Activated T-cell treated with anti-CD3 and anti-CD28 coated beads, Interleukin-2, amount 50 U/mL, for 24 hours (primary cell): ENCODE data around the gene TNFAIP8L1.

Experiments
- DNase-seq: peaks from one replicate; pipeline ENCODE4 v3.0.0-alpha.2; 2020
- H3K27ac Mint-ChIP-seq: 2 replicates; pipeline ENCODE4 v1.8.0; 2020; ENCODE audit warnings: mild to moderate bottlenecking, mixed read lengths
- H3K27me3 Mint-ChIP-seq: 2 replicates; pipeline ENCODE4 v1.8.0; 2020; ENCODE audit warnings: mixed read lengths
- H3K36me3 Mint-ChIP-seq: 2 replicates; pipeline ENCODE4 v1.8.0; 2020; ENCODE audit warnings: low read depth, mixed read lengths
- H3K4me1 Mint-ChIP-seq: 2 replicates; pipeline ENCODE4 v1.8.0; 2020; ENCODE audit warnings: low read depth, mixed read lengths
- H3K4me3 Mint-ChIP-seq: 2 replicates; pipeline ENCODE4 v1.8.0; 2020; ENCODE audit warnings: mild to moderate bottlenecking, moderate library complexity, mixed read lengths
- H3K9me3 Mint-ChIP-seq: 2 replicates; pipeline ENCODE4 v1.8.0; 2020; ENCODE audit warnings: mixed read lengths

Gene TNFAIP8L1

GRCh38 chr19:4600893-4601292 lies 38.4 kb upstream of the TNFAIP8L1 start:
- DNase-seq, result no peak
- peaks cover 49% of the 10 kb centered on the region for H3K27me3 Mint-ChIP-seq
- no peaks in the 10 kb centered on the region for H3K36me3 Mint-ChIP-seq
- no peaks in the 10 kb centered on the region for H3K9me3 Mint-ChIP-seq
- H3K27ac Mint-ChIP-seq, result no peak overlapping the region
- H3K4me1 Mint-ChIP-seq, result peaks cover 8% of the 10 kb centered on the region
- H3K4me3 Mint-ChIP-seq, result no peak overlapping the region

GRCh38 chr19:4602173-4602788 lies 37.0 kb upstream of the TNFAIP8L1 start:
- no peak for DNase-seq
- Mint-ChIP-seq H3K27ac (no peak overlapping the region), H3K9me3 (no peaks in the 10 kb centered on the region), H3K4me3 (no peak overlapping the region), H3K27me3 (peaks cover 48% of the 10 kb centered on the region), H3K36me3 (no peaks in the 10 kb centered on the region), H3K4me1 (peaks cover 7% of the 10 kb centered on the region)

- Mint-ChIP-seq H3K36me3 (no peaks in the 10 kb centered on the region), H3K9me3 (no peaks in the 10 kb centered on the region)
Measured at GRCh38 chr19:4602915-4603314, 36.4 kb upstream of the TNFAIP8L1 start.

GRCh38 chr19:4604912-4605311 lies 34.4 kb upstream of the TNFAIP8L1 start:
- H3K27me3 Mint-ChIP-seq, result peaks cover 40% of the 10 kb centered on the region
- no peaks in the 10 kb centered on the region for H3K9me3 Mint-ChIP-seq
- DNase-seq, result no peak
- H3K4me3 Mint-ChIP-seq, result no peak overlapping the region
- H3K36me3 Mint-ChIP-seq, result no peaks in the 10 kb centered on the region
- no peaks in the 10 kb centered on the region for H3K4me1 Mint-ChIP-seq
- H3K27ac Mint-ChIP-seq, result no peak overlapping the region

More at GRCh38 chr19:4602915-4603314, 36.4 kb upstream of the TNFAIP8L1 start:
- DNase-seq, result no peak
- Mint-ChIP-seq H3K27me3 (peaks cover 49% of the 10 kb centered on the region), H3K4me1 (peaks cover 4% of the 10 kb centered on the region), H3K27ac (no peak overlapping the region), H3K4me3 (no peak overlapping the region)

- DNase-seq, result no peak
- no peaks in the 10 kb centered on the region for H3K4me1 Mint-ChIP-seq
- no peak overlapping the region for H3K27ac Mint-ChIP-seq
- peaks cover 40% of the 10 kb centered on the region for H3K27me3 Mint-ChIP-seq
- no peaks in the 10 kb centered on the region for H3K36me3 Mint-ChIP-seq
- no peaks in the 10 kb centered on the region for H3K9me3 Mint-ChIP-seq
- H3K4me3 Mint-ChIP-seq, result no peak overlapping the region
Measured at GRCh38 chr19:4606181-4606580, 33.1 kb upstream of the TNFAIP8L1 start.

GRCh38 chr19:4606921-4607678 lies 32.2 kb upstream of the TNFAIP8L1 start:
- Mint-ChIP-seq H3K27me3 (peaks cover 36% of the 10 kb centered on the region), H3K36me3 (no peaks in the 10 kb centered on the region), H3K4me1 (no peaks in the 10 kb centered on the region), H3K27ac (no peak overlapping the region), H3K9me3 (no peaks in the 10 kb centered on the region), H3K4me3 (no peak overlapping the region)
- DNase-seq, result no peak

- no peaks in the 10 kb centered on the region for H3K4me1 Mint-ChIP-seq
- H3K4me3 Mint-ChIP-seq, result no peak overlapping the region
- peaks cover 33% of the 10 kb centered on the region for H3K27me3 Mint-ChIP-seq
- no peak for DNase-seq
- H3K27ac Mint-ChIP-seq, result no peak overlapping the region
- no peaks in the 10 kb centered on the region for H3K9me3 Mint-ChIP-seq
- H3K36me3 Mint-ChIP-seq, result no peaks in the 10 kb centered on the region
Measured at GRCh38 chr19:4609878-4610511, 29.3 kb upstream of the TNFAIP8L1 start.

- Mint-ChIP-seq H3K27me3 (peaks cover 20% of the 10 kb centered on the region), H3K4me3 (no peak overlapping the region), H3K9me3 (no peaks in the 10 kb centered on the region), H3K36me3 (no peaks in the 10 kb centered on the region), H3K4me1 (no peaks in the 10 kb centered on the region), H3K27ac (no peak overlapping the region)
- DNase-seq, result no peak
Measured at GRCh38 chr19:4613254-4613751, 26.0 kb upstream of the TNFAIP8L1 start.

- H3K9me3 Mint-ChIP-seq, result no peaks in the 10 kb centered on the region
- H3K4me3 Mint-ChIP-seq, result no peak overlapping the region
- H3K27ac Mint-ChIP-seq, result no peak overlapping the region
- no peaks in the 10 kb centered on the region for H3K4me1 Mint-ChIP-seq
- H3K27me3 Mint-ChIP-seq, result peaks cover 12% of the 10 kb centered on the region
- H3K36me3 Mint-ChIP-seq, result no peaks in the 10 kb centered on the region
- no peak for DNase-seq
Measured at GRCh38 chr19:4618019-4618418, 21.3 kb upstream of the TNFAIP8L1 start.

- no peak overlapping the region for H3K4me3 Mint-ChIP-seq
- no peaks in the 10 kb centered on the region for H3K36me3 Mint-ChIP-seq
- H3K4me1 Mint-ChIP-seq, result no peaks in the 10 kb centered on the region
- no peak overlapping the region for H3K27ac Mint-ChIP-seq
- peaks cover 15% of the 10 kb centered on the region for H3K27me3 Mint-ChIP-seq
- no peak for DNase-seq
- no peaks in the 10 kb centered on the region for H3K9me3 Mint-ChIP-seq
Measured at GRCh38 chr19:4619668-4620294, 19.5 kb upstream of the TNFAIP8L1 start.

- no peak for DNase-seq
- no peak overlapping the region for H3K27ac Mint-ChIP-seq
- no peaks in the 10 kb centered on the region for H3K36me3 Mint-ChIP-seq
- H3K27me3 Mint-ChIP-seq, result peaks cover 15% of the 10 kb centered on the region
- no peak overlapping the region for H3K4me3 Mint-ChIP-seq
- no peaks in the 10 kb centered on the region for H3K9me3 Mint-ChIP-seq
- H3K4me1 Mint-ChIP-seq, result no peaks in the 10 kb centered on the region
Measured at GRCh38 chr19:4620675-4621074, 18.6 kb upstream of the TNFAIP8L1 start.

GRCh38 chr19:4622695-4623421 lies 16.5 kb upstream of the TNFAIP8L1 start:
- Mint-ChIP-seq H3K27ac (no peak overlapping the region), H3K4me1 (no peaks in the 10 kb centered on the region), H3K9me3 (no peaks in the 10 kb centered on the region), H3K4me3 (no peak overlapping the region), H3K36me3 (no peaks in the 10 kb centered on the region), H3K27me3 (peaks cover 11% of the 10 kb centered on the region)
- no peak for DNase-seq

GRCh38 chr19:4624301-4624700 lies 15.0 kb upstream of the TNFAIP8L1 start:
- Mint-ChIP-seq H3K36me3 (no peaks in the 10 kb centered on the region), H3K9me3 (no peaks in the 10 kb centered on the region), H3K4me3 (no peak overlapping the region), H3K27me3 (peaks cover 11% of the 10 kb centered on the region), H3K27ac (no peak overlapping the region), H3K4me1 (no peaks in the 10 kb centered on the region)
- DNase-seq, result no peak

- Mint-ChIP-seq H3K27me3 (peaks cover 14% of the 10 kb centered on the region), H3K9me3 (no peaks in the 10 kb centered on the region), H3K4me3 (no peak overlapping the region), H3K36me3 (no peaks in the 10 kb centered on the region), H3K27ac (no peak overlapping the region), H3K4me1 (no peaks in the 10 kb centered on the region)
- DNase-seq, result no peak
Measured at GRCh38 chr19:4624733-4625362, 14.5 kb upstream of the TNFAIP8L1 start.
